ENCODE measurements around the gene LILRB1. TPM values are rescaled to one million over a fixed set of nuclear protein-coding genes. Genes with fewer than 3 reads are reported as not detected.
"Not testable (repeated sequence)": the region's sequence is repeated elsewhere in the genome, so short reads cannot be mapped to it uniquely, and the experiment has no call there.

LILRB1 gene
- total RNA-seq, 2 experiments from 2014 or later: 1.2 to 1.6 TPM

- Mint-ChIP-seq H3K4me1 (ENCODE audit: low read depth) (no peaks in the 10 kb centered on the region), H3K27ac (no peak overlapping the region), H3K36me3 (ENCODE audit: low read depth) (no peaks in the 10 kb centered on the region), H3K4me3 (no peak overlapping the region), H3K27me3 (peaks cover 37% of the 10 kb centered on the region), H3K9me3 (no peaks in the 10 kb centered on the region)
- TF ChIP-seq CTCF (IDR thresholded peaks at IDR 0.05): no peak
- no peak for DNase-seq
- intact Hi-C loops (cut with micrococcal nuclease): no loop called here
- ChIA-PET POLR2A (interaction anchor here (0.6 kb wide), 1 partner anchor 69 kb away, joined by 6 read pairs; no protein-coding TSS in a partner anchor), CTCF (interaction anchor here (1.8 kb wide), 1 partner anchor 26 kb away, joined by 7 read pairs; no protein-coding TSS in a partner anchor)
- ATAC-seq: no peak
Measured at GRCh38 chr19:54626757-54627156, 3.5 kb upstream of the LILRB1 start.

GRCh38 chr19:54627912-54628311, 2.4 kb upstream of the LILRB1 start:
- intact Hi-C loops (cut with micrococcal nuclease); H3K36me3 Mint-ChIP-seq (ENCODE audit: low read depth); ATAC-seq; DNase-seq; H3K27ac Mint-ChIP-seq; H3K4me3 Mint-ChIP-seq; H3K4me1 Mint-ChIP-seq (ENCODE audit: low read depth); H3K9me3 Mint-ChIP-seq; CTCF ChIA-PET; POLR2A ChIA-PET: not testable (repeated sequence)
- peaks cover 38% of the 10 kb centered on the region for H3K27me3 Mint-ChIP-seq

GRCh38 chr19:54630782-54631181, 498 bp downstream of the LILRB1 start:
- no peaks in the 10 kb centered on the region for H3K36me3 Mint-ChIP-seq (ENCODE audit: low read depth)
- ChIA-PET CTCF (no interaction called here), POLR2A (no interaction called here)
- H3K27me3 Mint-ChIP-seq: peaks cover 31% of the 10 kb centered on the region
- intact Hi-C loops (cut with micrococcal nuclease): no loop called here
- no peak overlapping the region for H3K27ac Mint-ChIP-seq
- no peak for ATAC-seq
- no peaks in the 10 kb centered on the region for H3K4me1 Mint-ChIP-seq (ENCODE audit: low read depth)
- TF ChIP-seq CTCF (IDR thresholded peaks at IDR 0.05): no peak
- H3K4me3 Mint-ChIP-seq: no peak overlapping the region
- DNase-seq: no peak
- no peaks in the 10 kb centered on the region for H3K9me3 Mint-ChIP-seq

GRCh38 chr19:54631489-54632337, 1.4 kb downstream of the LILRB1 start:
- H3K27ac Mint-ChIP-seq: not testable (repeated sequence)

GRCh38 chr19:54632517-54632916, 2.2 kb downstream of the LILRB1 start:
- H3K27ac Mint-ChIP-seq; H3K36me3 Mint-ChIP-seq (ENCODE audit: low read depth); ATAC-seq; intact Hi-C loops (cut with micrococcal nuclease); CTCF ChIA-PET; H3K9me3 Mint-ChIP-seq; POLR2A ChIA-PET; H3K4me1 Mint-ChIP-seq (ENCODE audit: low read depth); H3K4me3 Mint-ChIP-seq; DNase-seq: not testable (repeated sequence)
- peaks cover 23% of the 10 kb centered on the region for H3K27me3 Mint-ChIP-seq

More at GRCh38 chr19:54631489-54632337, 1.4 kb downstream of the LILRB1 start:
- ATAC-seq; H3K4me1 Mint-ChIP-seq (ENCODE audit: low read depth); POLR2A ChIA-PET; DNase-seq; intact Hi-C loops (cut with micrococcal nuclease); H3K4me3 Mint-ChIP-seq; H3K36me3 Mint-ChIP-seq (ENCODE audit: low read depth); H3K9me3 Mint-ChIP-seq; CTCF ChIA-PET: not testable (repeated sequence)
- H3K27me3 Mint-ChIP-seq: peaks cover 27% of the 10 kb centered on the region

- ATAC-seq (no peak), DNase-seq (no peak)
- Mint-ChIP-seq H3K9me3 (no peaks in the 10 kb centered on the region), H3K27ac (no peak overlapping the region), H3K4me3 (no peak overlapping the region), H3K4me1 (ENCODE audit: low read depth) (no peaks in the 10 kb centered on the region), H3K27me3 (peaks cover 18% of the 10 kb centered on the region), H3K36me3 (ENCODE audit: low read depth) (no peaks in the 10 kb centered on the region)
- intact Hi-C loops (cut with micrococcal nuclease): no loop called here
- ChIA-PET CTCF (interaction anchor here (0.8 kb wide), 1 partner anchor 19 kb away, joined by 3 read pairs; no protein-coding TSS in a partner anchor), POLR2A (no interaction called here)
- no peak for TF ChIP-seq CTCF (IDR thresholded peaks at IDR 0.05)
Measured at GRCh38 chr19:54633401-54633800, 3.1 kb downstream of the LILRB1 start.

- H3K27me3 Mint-ChIP-seq; intact Hi-C loops (cut with micrococcal nuclease); H3K36me3 Mint-ChIP-seq (ENCODE audit: low read depth); H3K4me1 Mint-ChIP-seq (ENCODE audit: low read depth); H3K4me3 Mint-ChIP-seq; H3K27ac Mint-ChIP-seq; DNase-seq; ATAC-seq; H3K9me3 Mint-ChIP-seq; POLR2A ChIA-PET; CTCF ChIA-PET: not testable (repeated sequence)
Measured at GRCh38 chr19:54636081-54636480, 5.8 kb downstream of the LILRB1 start.

All from activated CD8-positive, alpha-beta T cell treated with anti-CD3 and anti-CD28 coated beads for 36 hours (primary cell).